Measurements from ENCODE around the gene HDAC4. TPM values are rescaled to one million over a fixed set of nuclear protein-coding genes. Genes with fewer than 3 reads are reported as not detected.

HDAC4 gene
- total RNA-seq, 1 experiment from 2014 or later = 21.8 TPM

- no peak overlapping the region for H3K27ac Mint-ChIP-seq (ENCODE audit: low read depth, unreplicated experiment)
- intact Hi-C loops (cut with micrococcal nuclease) = loop anchor here (10.0 kb wide), 1 partner anchor 402 kb away; no protein-coding TSS in a partner anchor
Observed at GRCh38 chr2:239262484-239263230, 138.2 kb downstream of the HDAC4 start.

DNA sequence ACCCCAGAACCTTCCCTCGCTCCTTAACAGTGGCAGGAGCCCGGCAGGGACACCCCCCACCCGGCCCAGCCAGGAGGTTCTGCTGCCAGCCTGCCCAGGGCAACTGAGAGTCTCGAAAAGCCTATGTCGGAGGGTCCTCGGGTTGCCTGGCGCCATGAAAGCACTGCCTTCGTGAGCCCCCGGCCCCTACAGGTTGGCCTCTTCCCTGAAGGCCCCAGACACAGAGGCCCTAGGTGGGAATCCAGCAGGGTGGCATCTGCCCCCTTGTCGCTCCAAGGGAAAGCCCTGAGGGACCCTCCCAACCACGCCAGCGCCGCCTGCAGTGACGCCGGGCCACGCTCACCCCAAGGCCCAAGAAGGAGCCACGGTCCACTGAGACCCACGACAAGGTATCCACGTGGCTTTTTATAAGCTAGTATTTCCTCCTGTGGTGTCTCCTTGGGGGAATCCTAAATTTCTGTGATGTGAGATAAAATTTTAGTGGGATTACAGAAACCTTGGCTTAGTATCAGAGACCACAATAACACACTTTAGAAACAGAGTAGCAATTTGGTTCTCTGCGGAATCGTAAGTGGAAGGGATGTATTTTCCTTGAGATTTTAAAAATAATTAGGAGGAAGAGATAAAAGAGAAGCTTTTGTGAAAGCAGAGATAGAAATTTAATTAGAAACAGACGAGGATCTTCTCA lies 138.9 kb downstream of the HDAC4 start:
- ChIA-PET POLR2A (no interaction called here), CTCF (no interaction called here)
- TF ChIP-seq, protein P1, sequence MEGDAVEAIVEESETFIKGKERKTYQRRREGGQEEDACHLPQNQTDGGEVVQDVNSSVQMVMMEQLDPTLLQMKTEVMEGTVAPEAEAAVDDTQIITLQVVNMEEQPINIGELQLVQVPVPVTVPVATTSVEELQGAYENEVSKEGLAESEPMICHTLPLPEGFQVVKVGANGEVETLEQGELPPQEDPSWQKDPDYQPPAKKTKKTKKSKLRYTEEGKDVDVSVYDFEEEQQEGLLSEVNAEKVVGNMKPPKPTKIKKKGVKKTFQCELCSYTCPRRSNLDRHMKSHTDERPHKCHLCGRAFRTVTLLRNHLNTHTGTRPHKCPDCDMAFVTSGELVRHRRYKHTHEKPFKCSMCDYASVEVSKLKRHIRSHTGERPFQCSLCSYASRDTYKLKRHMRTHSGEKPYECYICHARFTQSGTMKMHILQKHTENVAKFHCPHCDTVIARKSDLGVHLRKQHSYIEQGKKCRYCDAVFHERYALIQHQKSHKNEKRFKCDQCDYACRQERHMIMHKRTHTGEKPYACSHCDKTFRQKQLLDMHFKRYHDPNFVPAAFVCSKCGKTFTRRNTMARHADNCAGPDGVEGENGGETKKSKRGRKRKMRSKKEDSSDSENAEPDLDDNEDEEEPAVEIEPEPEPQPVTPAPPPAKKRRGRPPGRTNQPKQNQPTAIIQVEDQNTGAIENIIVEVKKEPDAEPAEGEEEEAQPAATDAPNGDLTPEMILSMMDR (IDR thresholded peaks at IDR 0.05; ENCODE audit: unreplicated experiment) = no peak
- Mint-ChIP-seq H3K36me3 (ENCODE audit: insufficient read depth, unreplicated experiment) (no peaks in the 10 kb centered on the region), H3K4me1 (ENCODE audit: insufficient read depth, unreplicated experiment) (peaks cover 30% of the 10 kb centered on the region), H3K4me3 (ENCODE audit: unreplicated experiment) (no peak overlapping the region), H3K27ac (ENCODE audit: low read depth, unreplicated experiment) (no peak overlapping the region), H3K9me3 (ENCODE audit: unreplicated experiment) (peaks cover 8% of the 10 kb centered on the region), H3K27me3 (ENCODE audit: insufficient read depth, unreplicated experiment) (no peaks in the 10 kb centered on the region)
- no TSS peak for BruUV-seq (replicated peaks)
- intact Hi-C loops (cut with micrococcal nuclease) = loop anchor here (10.0 kb wide), 1 partner anchor 403 kb away; no protein-coding TSS in a partner anchor
- no peak for DNase-seq (ENCODE audit: unreplicated experiment)

More at GRCh38 chr2:239262484-239263230, 138.2 kb downstream of the HDAC4 start:
- ChIA-PET POLR2A (no interaction called here), CTCF (no interaction called here)
- Mint-ChIP-seq H3K36me3 (ENCODE audit: insufficient read depth, unreplicated experiment) (no peaks in the 10 kb centered on the region), H3K4me1 (ENCODE audit: insufficient read depth, unreplicated experiment) (peaks cover 32% of the 10 kb centered on the region), H3K27me3 (ENCODE audit: insufficient read depth, unreplicated experiment) (no peaks in the 10 kb centered on the region), H3K9me3 (ENCODE audit: unreplicated experiment) (peaks cover 4% of the 10 kb centered on the region), H3K4me3 (ENCODE audit: unreplicated experiment) (no peak overlapping the region)
- no TSS peak for BruUV-seq (replicated peaks)
- no peak for DNase-seq (ENCODE audit: unreplicated experiment)
- TF ChIP-seq, protein P1 (IDR thresholded peaks at IDR 0.05; ENCODE audit: unreplicated experiment) = no peak

- Mint-ChIP-seq H3K27ac (ENCODE audit: low read depth, unreplicated experiment) (no peak overlapping the region), H3K9me3 (ENCODE audit: unreplicated experiment) (peaks cover 8% of the 10 kb centered on the region), H3K4me1 (ENCODE audit: insufficient read depth, unreplicated experiment) (peaks cover 25% of the 10 kb centered on the region), H3K27me3 (ENCODE audit: insufficient read depth, unreplicated experiment) (no peaks in the 10 kb centered on the region), H3K4me3 (ENCODE audit: unreplicated experiment) (no peak overlapping the region), H3K36me3 (ENCODE audit: insufficient read depth, unreplicated experiment) (no peaks in the 10 kb centered on the region)
- BruUV-seq (replicated peaks) = no TSS peak
- ChIA-PET POLR2A (no interaction called here), CTCF (no interaction called here)
- intact Hi-C loops (cut with micrococcal nuclease) = loop anchor here (10.0 kb wide), 1 partner anchor 403 kb away; no protein-coding TSS in a partner anchor
- DNase-seq (ENCODE audit: unreplicated experiment) = no peak
- TF ChIP-seq, protein P1 (IDR thresholded peaks at IDR 0.05; ENCODE audit: unreplicated experiment) = no peak
Observed at GRCh38 chr2:239261356-239261755, 139.5 kb downstream of the HDAC4 start.

DNA sequence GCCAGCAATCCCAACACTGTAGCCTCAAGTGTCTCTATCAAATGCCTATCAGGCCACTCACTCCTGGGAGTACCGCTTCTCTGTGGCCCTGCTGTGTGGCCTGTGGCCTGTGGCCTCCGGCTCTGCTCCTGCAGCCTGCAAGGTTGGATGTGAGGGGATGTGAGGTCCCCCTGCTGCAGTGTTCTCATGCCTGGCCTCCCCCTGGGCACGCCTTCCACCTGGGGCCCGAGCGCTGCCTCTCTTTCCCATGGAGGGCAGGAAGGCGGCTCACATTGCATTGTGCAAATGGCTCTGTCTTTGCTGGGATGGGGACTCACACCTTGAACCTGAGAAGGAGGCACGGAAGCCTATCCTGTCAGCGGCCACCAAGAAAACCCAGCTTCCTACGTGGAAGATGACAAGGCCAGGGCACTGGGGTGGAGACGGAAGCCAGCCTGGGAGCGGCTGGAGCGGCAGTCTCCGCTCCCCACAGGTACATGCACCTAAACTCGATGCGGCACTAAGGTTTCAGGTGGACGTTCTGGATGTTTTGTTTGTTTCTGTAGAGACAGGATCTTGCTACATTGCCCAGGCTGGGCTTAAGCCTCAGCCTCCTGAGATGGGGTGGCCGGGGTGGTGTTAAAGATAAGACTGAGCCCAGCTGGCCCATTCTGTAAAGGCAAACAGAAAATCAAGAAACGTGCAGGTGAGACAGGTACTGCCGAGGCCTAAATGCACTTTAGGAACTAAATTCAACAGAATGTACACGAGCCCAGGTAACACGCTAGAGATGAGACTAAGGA lies 140.1 kb downstream of the HDAC4 start:
- Mint-ChIP-seq H3K27ac (ENCODE audit: low read depth, unreplicated experiment) (no peak overlapping the region), H3K9me3 (ENCODE audit: unreplicated experiment) (peaks cover 8% of the 10 kb centered on the region), H3K27me3 (ENCODE audit: insufficient read depth, unreplicated experiment) (no peaks in the 10 kb centered on the region), H3K4me3 (ENCODE audit: unreplicated experiment) (no peak overlapping the region), H3K36me3 (ENCODE audit: insufficient read depth, unreplicated experiment) (no peaks in the 10 kb centered on the region), H3K4me1 (ENCODE audit: insufficient read depth, unreplicated experiment) (peaks cover 25% of the 10 kb centered on the region)
- TF ChIP-seq, protein P1 (IDR thresholded peaks at IDR 0.05; ENCODE audit: unreplicated experiment) = no peak
- ChIA-PET CTCF (no interaction called here), POLR2A (no interaction called here)
- no peak for DNase-seq (ENCODE audit: unreplicated experiment)
- intact Hi-C loops (cut with micrococcal nuclease) = loop anchor here (10.0 kb wide), 1 partner anchor 404 kb away; no protein-coding TSS in a partner anchor
- no TSS peak for BruUV-seq (replicated peaks)
